Karpas-422 (cell line): ENCODE results near the gene KRTAP5-6. TPM values are rescaled to one million over a fixed set of nuclear protein-coding genes. Genes with fewer than 3 reads are reported as not detected.

ENCODE experiments used
- total RNA-seq: library from RNA; depleted of rRNA; stranded (reverse); fragments of >200 nt; shearing (Covaris generic); gene quantifications from 2 replicates; pipeline ENCODE4 v1.2.3, GENCODE V29; 2014; ENCODE audit warnings: low replicate concordance; rRNA removed

The KRTAP5-6 gene
- total RNA-seq, 1 experiment from 2014 or later: not detected

Other genes with a start within 250 kb of the KRTAP5-6 start
- gene MOB2, start 210.4 kb upstream of the KRTAP5-6 start, total RNA-seq: 8.8 and 17.2 TPM in 2 replicates
- gene DUSP8, start 124.9 kb upstream of the KRTAP5-6 start, total RNA-seq: not detected in 2 replicates
- not detected in 2 replicates for gene KRTAP5-1, start 111.9 kb upstream of the KRTAP5-6 start, total RNA-seq
- not detected in 2 replicates for gene KRTAP5-2, start 98.9 kb upstream of the KRTAP5-6 start, total RNA-seq
- gene KRTAP5-3, start 88.7 kb upstream of the KRTAP5-6 start, total RNA-seq: not detected in 2 replicates
- gene KRTAP5-4, start 75.1 kb upstream of the KRTAP5-6 start, total RNA-seq: not detected in 2 replicates
- not detected in 2 replicates for gene KRTAP5-5, start 67.4 kb upstream of the KRTAP5-6 start, total RNA-seq
- gene IFITM10, start 53.4 kb downstream of the KRTAP5-6 start, total RNA-seq: not detected in 2 replicates
- 26.1 and 52.8 TPM in 2 replicates for gene CTSD, start 66.7 kb downstream of the KRTAP5-6 start, total RNA-seq
- gene SYT8, start 137.8 kb downstream of the KRTAP5-6 start, total RNA-seq: 0.29 TPM in 1 of 2 replicates, not detected in the other
- 0.36 TPM in 1 of 2 replicates, not detected in the other for gene TNNI2, start 141.8 kb downstream of the KRTAP5-6 start, total RNA-seq
- 46.9 and 115 TPM in 2 replicates for gene LSP1, start 155.9 kb downstream of the KRTAP5-6 start, total RNA-seq
- not detected in 2 replicates for gene PRR33, start 194.7 kb downstream of the KRTAP5-6 start, total RNA-seq
- gene TNNT3, start 222.5 kb downstream of the KRTAP5-6 start, total RNA-seq: 0.25 TPM in 1 of 2 replicates, not detected in the other